MV-4-11 (cell line): ENCODE measurements around the gene PLK4.
A peak's percentile ranks its signal among the peaks of the same experiment; 100 is the strongest.
"Not testable (repeated sequence)": the region's sequence is repeated elsewhere in the genome, so short reads cannot be mapped to it uniquely, and the experiment has no call there.

Experiments
- DNase-seq: peaks from one replicate; lab custom pipeline; 2025; lab: John Stamatoyannopoulos, UW

PLK4 gene

DNA sequence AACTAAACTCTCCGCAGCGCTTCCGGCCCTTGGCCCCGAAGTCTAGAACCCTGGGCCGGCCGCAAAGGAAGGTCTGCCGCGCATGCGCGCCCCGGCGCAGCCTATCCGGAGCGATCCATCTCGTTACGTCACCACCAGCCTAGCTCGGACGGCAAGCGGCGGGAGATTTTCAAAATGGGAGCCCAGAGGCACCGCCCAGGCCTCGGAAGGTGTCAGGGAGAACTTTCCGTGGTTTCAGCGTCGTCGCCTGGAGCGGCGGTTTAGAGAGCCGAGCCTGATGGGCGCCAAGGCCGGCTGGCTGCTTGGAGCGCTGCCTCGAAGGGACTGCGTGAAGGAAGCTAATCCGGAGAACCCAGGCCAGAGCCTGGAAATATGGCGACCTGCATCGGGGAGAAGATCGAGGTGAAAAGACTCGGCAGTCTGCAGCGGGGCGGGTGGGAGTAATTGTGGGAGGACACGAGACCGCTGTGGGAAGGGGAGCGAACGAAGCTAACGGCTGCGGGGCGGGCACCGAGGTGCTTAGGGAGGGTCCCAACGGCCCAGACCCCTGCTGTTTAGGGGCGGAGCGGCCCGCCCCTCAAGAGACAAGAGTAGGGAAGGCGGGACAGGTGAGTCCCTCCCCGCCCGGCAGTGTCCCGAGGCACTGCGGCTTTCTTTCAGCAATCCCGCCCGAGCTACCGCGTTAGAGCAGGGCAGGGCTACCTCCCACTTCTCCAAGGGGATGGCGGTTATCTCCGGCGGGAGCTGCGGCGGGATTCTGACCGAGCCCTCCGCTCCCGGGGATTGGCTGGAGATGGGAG lies at the start of gene PLK4:
Gene PLK4, plus strand, starts transcription at position 131 of the 800 bp plus-strand sequence. Its CDS starts 242 bp downstream, at position 373.
- peak; percentile 95 for DNase-seq

DNA sequence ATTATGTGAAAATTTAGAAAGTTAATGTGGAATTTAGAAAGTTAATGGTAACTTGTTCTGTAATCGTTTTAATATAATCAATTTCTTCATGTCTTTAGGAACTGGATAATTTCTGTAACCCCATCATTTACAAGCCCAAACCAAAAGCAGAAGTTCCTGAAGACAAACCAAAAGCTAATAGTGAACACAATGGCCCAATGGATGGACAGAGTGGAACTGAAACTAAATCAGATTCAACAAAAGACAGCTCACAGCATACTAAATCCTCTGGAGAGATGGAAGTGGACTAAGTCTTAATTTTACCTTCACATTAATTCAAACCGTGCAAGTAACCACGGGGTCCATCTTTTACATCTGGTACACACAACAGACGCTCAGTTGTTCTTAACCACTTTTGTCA lies 48.1 kb upstream of the PLK4 start:
- peak; percentile 85 for DNase-seq

DNA sequence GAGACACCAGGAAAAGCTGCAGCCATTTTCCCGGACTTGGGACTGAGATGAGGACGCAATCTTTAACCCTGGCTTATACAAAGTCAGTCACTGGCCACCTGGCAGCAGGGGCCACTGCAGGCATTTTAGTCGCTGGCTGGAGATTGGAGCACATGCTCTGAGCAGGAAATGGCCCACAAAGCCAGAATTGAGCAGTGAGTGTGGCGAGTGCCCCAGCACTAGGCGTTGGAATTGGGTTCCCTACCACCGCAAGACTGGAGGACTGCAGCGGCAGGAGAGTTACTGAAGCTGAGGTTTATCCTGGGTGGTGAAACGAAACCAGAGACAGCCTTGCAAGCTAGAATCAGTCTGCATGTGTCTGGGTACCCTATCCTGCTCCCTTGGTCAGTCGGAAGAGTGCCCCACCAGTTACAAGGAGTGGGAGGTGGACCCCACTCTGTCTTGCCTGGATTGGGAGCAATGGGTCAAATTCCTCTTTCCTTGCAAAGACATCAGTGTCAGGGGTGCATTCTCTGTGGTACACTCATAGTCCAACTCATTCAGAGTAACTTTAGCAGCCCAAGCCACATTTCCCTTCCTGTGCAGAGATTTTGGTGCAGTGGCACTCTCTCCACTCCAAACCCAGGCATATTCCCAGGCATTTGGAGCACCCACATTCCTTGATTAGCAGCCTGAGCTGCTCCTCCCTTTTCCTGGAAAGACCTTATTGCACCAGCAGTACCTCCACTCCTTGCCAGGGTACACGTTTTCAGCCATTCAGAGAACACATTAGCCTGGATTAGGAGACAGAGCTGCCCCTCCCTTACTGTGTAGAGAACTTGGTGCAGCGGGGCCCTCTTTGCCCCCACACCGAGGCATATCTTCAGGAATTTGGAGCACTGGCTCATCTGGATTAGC lies 36.7 kb upstream of the PLK4 start:
- no peak for DNase-seq

DNA sequence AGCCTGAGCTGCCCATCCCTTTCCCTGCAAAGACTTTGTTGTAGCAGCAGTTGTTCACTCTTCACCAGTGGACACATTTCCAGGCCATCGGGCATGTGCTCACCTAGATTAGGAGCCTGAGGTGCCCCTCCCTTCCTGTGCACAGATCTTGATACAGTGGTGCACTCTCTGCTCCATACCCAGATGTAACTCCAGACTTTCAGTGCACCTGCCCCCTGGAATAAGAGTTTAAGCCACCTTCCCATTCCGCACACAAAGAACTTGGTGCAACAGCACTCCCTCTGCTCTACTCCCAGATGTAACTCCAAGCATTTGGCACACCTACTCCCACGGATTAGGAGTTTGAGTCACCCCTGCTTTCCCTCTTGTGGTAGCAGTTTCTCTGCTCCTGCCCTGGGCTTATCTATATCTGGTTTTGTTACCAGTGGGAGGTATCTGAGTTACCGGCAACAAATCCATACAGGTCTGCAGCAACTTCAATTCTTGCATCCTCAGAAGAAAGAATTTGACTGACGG lies 36.0 kb upstream of the PLK4 start:
- no peak for DNase-seq

DNA sequence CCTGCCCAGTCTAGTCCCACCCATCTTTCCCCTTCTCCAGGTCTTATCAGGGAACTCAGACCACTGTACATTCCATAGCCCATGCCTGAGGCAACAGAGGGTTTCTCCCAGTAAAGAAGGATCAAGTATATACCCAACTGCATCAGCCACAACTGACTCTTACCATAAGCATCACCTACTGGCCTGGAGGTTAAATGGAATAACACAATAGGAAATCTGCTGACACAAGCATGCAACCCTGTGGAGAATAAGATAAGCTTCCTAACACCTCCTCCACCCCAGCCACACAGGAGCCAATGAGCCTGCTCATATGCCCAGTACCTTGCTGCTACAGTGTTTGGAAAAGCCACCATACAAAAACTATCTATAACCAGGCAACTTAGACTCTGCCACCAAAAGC lies 34.6 kb upstream of the PLK4 start:
- DNase-seq, result no peak

DNA sequence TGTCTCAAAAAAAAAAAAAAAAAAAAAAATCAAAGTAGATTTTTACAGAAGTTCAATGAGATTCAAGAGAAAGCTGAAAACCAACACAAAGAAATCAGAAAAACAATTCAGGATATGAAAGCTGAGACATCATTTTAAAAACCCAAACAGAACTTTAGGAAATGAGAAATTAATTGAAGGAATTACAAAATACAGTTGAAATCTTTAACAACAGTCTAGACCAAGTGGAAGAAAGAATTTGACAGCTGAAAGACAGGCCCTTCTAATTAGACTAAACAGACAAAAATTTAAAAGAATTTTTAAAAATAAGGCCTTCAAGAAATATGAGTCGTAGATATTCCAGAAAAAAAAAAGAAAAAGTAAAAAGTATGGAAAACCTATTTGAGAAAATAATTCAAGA lies 33.9 kb upstream of the PLK4 start:
- DNase-seq, result no peak

DNA sequence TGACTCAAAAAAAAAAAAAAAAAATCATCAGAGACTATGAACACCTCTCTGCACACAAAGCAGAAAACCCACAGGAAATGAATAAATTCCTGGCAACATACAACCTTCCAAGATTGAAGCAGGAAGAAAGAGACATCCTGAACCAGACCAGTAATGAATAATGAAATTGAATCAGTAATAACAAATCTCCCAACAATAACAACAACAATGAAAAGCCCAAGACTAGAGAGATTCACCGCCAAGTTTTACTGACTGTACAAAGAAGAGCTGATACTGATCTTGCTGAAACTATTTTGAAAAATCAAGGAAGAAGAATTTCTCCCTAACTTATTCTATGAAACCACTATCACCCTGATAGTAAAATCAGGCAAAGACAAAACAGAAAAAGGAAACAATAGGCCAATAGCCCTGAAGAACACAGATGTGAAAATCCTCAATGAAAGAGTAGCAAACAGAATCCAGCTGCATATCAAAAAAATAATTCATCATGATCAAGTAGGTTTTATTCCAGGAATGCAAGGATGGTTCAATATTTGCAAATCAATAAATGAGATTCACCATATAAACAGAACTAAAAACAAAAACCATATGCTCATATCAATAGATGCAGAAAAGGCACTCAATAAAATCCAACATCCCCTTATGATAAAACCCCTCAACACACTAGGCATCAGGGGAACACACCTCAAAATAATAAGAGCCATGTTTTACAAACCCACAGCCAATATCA lies 31.0 kb upstream of the PLK4 start:
- DNase-seq, result no peak

DNA sequence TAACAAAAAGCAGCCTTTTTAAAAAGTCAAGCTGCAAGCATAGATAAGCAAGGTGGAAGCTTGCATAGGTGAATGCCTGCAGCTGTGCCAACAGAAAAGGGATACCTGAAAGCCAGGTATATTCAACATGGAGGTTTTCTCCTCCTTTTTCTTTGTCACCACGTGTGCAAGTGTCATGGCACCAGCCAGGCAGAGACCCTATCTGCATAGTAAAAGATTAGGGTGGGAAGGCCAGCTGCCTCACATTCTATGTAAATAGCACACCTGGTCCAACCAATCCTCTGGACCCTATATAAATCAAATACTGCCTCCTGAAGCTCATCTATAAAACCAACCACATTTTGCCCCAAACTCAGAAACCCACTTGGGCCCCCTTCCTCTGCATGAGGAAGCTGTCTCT lies 28.0 kb upstream of the PLK4 start:
- DNase-seq, result no peak

DNA sequence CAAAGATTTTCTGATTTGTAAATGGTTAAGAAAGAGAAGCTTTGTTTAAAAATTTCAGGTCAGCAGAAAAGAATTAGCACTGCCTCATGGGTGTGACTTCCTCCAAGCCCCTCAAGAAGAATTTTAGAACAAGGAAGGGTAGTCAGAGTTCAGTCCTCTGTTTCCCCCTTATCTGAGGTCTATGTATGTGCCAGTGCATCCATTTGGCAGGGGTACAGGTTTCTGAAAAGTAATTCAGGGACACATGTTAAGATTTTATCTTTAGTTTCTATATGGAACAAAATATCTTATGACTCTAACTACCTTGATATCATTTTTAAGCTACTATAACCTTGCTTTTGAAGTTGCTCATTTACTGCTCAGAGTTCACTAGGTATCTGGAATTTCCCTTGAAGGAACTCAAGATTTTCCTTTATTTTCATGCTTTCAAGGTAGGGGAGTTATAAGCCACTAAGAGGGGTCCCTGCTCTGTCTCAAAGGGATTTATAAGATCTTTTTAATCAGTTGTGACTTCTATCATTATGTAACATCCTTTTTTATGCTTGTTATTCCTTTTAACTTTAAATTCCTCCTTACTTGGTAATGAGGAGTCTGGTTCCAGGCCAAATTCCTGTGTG lies 24.4 kb upstream of the PLK4 start:
- DNase-seq, result no peak

DNA sequence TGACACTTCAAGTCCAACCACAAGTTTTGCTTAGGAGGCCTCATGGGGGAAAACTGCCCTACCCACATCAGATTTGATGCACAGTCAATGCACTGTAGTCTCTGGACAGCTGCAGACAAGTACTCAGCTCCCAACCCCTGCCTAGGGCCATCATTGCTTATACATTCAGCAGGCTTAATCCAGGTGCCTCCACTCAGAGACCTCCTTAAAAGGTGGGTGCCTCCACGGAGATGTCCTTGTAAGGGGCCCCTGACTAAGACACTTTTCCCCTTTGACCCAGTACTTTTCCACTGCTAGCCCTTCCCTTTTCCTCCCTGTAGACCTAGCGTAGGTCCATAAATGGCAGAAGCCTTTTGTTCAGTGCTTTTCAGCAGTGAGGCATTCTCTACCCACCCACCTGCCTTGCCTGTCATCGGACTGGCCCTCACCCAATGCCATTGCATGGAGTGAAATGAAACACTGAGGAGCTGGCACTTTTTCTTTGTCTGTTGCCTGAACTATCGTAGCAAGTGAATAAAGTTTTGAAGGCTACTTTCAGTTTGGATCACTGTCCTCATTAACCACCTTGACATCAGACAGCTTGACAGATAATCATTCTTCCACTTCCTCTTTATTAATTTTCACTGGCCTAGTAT lies 23.8 kb upstream of the PLK4 start:
- no peak for DNase-seq

DNA sequence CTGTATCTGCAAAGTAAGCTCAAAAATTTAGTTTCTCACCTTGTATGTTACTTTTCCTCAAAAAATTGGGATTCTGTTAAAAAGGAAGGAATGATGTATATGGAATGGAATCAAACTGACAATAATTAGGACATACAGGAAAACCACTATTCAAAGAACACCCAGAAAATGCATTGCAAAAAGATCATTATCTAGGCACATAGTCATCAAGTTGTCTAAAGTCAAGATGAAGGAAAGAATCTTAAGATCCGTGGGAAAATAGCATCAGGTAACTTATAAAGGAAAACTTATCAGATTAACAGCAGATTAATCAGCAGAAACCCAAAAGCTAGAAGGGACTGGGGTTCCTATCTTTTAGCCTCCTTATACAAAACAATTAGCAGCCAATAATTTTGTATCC lies 23.1 kb upstream of the PLK4 start:
- no peak for DNase-seq

DNA sequence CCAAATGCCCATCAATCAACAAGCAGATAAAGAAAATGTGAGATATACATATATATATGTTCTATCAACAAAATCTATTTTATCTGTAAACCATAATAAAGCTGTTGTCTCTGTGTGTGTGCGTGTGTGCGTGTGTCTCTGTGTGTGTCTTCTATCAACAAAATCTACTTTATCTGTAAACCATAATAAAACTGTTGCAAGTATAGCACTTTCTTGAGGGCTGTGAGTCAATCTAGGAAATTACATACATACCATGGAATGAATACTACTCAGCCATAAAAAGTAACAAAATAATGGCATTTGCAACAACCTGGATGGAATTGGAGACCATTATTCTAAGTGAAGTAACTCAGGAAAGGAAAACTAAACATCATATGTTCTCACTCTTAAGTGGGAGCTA lies 12.5 kb upstream of the PLK4 start:
- no peak for DNase-seq

DNA sequence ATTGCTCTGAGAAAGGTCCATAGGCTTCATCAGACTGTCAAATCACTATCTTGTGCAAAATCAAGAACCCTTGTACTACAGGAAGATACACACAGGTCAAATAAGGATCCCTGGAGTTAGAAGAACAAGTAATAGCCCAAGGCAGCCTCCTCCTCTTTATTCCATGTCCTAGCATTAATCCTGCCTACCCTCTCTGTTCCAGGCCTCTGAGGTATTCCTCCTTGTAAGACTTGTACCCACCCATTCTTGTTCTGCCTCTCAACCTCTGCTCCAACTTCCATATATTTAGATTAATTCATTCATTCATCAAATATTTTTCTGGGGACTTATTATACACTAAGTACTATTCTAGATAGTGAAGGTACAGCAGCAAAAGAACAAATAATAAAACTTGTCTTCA lies 10.4 kb upstream of the PLK4 start:
- no peak for DNase-seq

DNA sequence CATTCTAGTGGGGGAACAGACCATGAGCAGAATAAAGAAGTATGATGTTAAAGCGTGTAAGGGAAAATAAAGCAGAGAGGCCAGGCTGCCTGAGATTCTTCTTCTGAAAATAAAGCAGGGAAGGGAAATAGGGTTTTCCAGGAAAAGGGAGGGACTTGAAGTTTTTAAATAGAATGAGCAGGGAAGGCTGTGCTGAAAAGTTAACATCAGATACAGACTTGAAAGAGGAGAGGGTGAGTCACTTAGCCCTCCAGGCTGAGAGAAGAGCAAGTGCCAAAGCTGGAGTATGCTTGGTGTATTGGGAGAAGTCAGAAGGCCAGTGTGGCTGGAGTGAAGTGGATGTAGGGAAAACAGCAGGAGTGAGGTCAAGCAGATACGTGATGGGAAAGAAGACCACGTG lies 10.0 kb upstream of the PLK4 start:
- DNase-seq, result no peak

DNA sequence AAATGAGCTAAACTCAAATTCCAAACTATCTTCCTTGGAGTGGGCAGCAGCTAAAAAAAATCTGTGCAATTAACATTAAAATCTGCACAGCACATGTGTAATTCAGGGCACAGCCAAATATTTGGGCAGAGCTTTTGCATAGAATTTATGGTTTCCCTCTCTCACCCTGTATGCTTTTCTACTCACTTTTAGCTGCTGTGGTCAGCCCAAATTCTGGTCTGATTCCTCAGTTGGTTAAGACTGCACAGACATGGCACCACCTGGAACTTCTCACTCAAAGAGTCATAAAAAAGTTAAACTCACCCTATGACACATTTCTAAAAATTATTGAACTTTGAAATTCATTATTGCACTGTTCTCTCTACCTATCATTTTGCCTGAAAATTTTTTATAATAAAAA lies 4.9 kb upstream of the PLK4 start:
- no peak for DNase-seq

DNA sequence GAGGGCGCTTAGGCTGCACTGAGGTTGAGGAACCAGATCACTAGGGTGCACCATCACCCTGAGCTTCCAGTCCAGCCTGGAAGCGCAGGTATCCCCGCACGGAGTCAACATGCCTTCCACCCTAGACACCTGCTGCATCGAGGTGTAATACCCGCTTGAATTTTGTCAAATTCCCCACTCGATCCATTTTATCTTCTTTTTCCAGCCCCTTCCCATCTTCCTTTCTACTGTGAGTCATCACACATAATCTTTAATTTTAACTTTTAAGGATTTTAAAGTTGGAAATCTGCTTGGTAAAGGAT lies 821 bp downstream of the PLK4 start:
- DNase-seq, result no peak

DNA sequence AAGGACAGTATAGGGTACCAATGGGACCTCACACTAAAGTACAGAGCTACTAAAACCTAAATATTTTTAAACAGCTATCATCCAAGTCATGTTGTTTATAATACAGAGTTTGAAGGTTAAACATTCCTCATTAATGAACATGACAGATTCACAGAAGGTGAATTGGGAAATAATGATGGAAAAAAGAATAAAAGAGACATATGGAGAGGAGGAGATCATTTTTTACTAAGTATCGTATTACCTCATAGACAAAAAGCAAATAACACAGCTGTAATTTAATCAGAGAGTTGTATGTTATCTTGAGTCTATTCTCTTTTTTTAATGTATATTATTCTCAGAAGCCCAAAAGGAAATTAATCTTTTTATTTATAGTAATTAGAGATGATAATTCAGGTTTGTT lies 7.9 kb downstream of the PLK4 start:
- no peak for DNase-seq

DNA sequence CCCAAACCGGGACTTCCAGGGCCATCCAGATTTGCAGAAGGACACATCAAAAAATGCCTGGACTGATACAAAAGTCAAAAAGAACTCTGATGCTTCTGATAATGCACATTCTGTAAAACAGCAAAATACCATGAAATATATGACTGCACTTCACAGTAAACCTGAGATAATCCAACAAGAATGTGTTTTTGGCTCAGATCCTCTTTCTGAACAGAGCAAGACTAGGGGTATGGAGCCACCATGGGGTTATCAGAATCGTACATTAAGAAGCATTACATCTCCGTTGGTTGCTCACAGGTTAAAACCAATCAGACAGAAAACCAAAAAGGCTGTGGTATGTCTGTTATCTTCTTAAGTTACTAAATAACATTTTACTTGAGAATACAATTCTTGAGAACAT lies 9.2 kb downstream of the PLK4 start:
- DNase-seq, result no peak

DNA sequence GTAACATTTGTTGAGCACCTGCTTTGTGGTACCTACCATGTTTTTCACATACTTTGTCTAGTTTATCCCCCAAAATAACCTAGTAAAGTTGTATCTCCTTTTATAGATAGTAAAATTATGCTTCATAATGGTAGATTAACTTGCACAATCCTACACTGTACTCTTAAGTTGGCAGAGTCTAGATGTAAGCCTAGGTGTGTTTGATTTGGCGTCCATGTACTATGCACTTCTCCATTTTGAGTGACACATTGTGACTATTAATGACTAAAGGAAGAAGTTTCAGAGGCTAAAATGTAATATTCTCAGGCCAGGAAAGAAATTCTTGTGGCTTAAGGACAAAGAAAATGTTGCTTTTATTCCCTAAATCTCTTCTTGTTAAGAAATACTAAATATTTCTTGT lies 15.4 kb downstream of the PLK4 start:
- no peak for DNase-seq

DNA sequence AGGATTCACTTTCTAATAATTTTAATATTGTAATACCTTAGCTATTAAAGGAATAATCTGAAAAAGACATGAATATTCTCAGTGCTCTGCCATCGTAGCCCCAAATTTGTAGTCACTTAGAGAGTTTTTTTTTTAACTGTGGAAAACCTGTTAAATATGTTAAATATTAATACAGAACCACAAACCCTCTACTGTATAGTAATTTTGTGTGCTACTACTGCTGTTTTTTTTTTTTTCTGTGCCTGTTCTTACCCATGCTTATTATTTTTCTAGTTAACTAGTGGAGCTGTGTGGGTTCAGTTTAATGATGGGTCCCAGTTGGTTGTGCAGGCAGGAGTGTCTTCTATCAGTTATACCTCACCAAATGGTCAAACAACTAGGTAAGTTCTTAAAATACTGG lies 15.8 kb downstream of the PLK4 start:
- no peak for DNase-seq

DNA sequence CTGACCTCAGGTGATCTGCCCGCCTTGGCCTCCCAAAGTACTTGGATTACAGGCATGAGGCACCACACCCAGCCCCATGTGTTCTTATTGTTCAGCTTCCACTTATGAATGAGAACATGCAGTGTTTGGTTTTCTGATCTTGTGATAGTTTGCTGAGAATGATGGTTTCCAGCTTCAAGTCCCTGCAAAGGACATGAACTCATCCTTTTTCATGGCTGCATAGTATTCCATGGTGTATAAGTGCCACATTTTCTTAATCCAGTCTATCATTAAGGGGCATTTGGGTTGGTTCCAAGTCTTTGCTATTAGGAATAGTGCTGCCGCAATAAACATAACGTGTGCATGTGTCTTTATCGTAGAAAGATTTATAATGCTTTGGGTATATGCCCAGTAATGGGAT lies 19.0 kb downstream of the PLK4 start:
- DNase-seq, result not testable (repeated sequence)

DNA sequence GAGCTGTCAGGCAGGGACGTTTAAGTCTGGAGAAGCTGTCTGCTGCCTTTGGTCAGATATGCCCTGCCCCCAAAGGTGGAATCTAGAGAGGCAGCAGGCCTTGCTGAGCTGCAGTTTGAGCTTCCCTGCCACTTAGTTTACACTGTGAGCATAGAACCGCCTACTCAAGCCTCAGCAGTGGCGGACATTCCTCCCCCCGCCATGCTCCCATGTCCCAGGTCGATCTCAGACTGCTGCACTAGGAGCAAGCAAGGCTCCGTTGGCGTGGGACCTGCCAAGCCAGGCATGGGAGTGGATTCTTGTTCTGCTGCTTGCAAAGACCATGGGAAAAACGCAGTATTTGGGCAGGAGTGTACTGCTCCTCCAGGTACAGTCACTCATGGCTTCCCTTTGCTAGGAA lies 24.3 kb downstream of the PLK4 start:
- no peak for DNase-seq
